Measurements from ENCODE around the gene SETBP1.

The SETBP1 gene

DNA sequence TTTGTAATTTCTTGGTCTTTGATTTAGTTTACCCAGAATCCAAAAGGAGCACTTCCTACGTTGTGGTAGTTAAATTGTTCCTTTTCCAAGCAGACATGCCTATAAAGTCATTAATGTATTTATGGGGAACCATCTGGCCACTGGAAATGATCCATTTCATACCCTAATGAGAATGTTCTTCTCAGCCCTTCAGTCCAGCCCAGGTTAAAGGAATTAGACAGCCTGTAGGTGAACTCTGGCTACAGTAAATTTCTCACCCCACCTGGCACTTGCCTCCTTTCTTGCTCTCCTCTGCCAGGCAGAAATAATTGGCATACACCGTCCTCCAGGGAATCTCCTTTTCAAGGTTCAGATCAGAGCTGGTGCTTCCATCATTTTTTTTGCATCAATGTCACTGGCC lies 121.1 kb downstream of the SETBP1 start:
- Histone ChIP-seq H3K9me3 (ENCODE audit: control insufficient read depth, insufficient read depth, low read length) (no peaks in the 10 kb centered on the region), H3K9ac (ENCODE audit: low read depth, low read length) (no peak overlapping the region), H3K4me3 (ENCODE audit: low read depth, low read length) (no peak overlapping the region), H3K36me3 (ENCODE audit: control insufficient read depth, insufficient read depth, low read length) (no peaks in the 10 kb centered on the region), H3K27me3 (ENCODE audit: control insufficient read depth, insufficient read depth, low read length) (no peaks in the 10 kb centered on the region), H3K4me1 (ENCODE audit: control insufficient read depth, insufficient read depth, low read length) (peaks cover 7% of the 10 kb centered on the region)

DNA sequence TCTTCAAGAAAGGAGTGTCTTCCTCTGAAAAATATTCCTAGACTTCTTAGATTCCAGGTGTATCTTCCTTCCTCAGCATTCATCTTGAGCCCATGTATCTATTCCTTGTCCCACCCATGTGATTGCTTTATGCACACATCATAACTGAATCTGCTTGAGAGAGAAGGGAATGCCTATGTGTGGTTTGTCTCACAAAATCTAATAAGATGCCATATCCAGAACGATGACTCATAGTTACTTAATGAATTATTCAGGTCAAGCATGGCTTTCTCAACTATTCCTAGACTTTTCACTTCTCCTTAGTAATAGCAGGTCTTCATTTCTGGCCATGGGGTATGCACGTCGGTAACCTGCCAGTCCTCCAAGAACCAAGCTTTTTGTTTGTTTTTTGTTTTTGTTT lies 121.8 kb downstream of the SETBP1 start:
- H3K36me3 ChIP-seq (ENCODE audit: control insufficient read depth, insufficient read depth, low read length): no peaks in the 10 kb centered on the region
- no peaks in the 10 kb centered on the region for H3K27me3 ChIP-seq (ENCODE audit: control insufficient read depth, insufficient read depth, low read length)
- H3K9me3 ChIP-seq (ENCODE audit: control insufficient read depth, insufficient read depth, low read length): no peaks in the 10 kb centered on the region
- H3K4me1 ChIP-seq (ENCODE audit: control insufficient read depth, insufficient read depth, low read length): peaks cover 7% of the 10 kb centered on the region
- no peak overlapping the region for H3K9ac ChIP-seq (ENCODE audit: low read depth, low read length)
- H3K4me3 ChIP-seq (ENCODE audit: low read depth, low read length): no peak overlapping the region

DNA sequence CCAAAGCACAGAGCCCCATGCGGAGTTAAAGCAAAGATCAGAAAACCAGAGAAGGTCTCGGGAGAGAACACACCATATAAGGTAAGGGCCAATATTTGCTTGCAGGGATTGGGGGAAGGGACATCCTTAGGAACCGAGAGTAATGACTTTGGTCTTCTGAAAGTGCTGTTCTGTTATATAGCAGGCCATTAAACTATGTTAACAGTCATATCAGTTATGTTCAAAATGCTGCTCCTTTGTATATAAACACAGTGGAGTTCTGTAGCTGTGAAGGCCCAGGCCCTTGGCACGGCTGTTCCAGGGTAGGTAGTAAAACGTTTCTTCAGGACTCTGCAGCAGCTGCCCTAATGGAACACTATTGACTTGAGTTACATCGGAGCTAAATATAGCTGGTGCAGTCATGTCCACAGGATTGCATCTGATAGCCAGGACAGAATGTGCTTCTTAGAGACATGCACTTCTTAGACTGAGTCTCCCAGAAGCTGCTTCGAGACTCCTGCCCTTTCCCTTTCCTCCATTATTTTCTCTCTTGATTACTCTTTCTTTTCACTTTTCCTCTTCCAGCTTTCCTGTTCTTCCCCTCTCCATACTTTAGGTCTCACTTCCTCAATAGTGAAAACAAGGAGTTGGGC lies 122.4 kb downstream of the SETBP1 start:
- H3K27me3 ChIP-seq (ENCODE audit: control insufficient read depth, insufficient read depth, low read length): no peaks in the 10 kb centered on the region
- H3K4me1 ChIP-seq (ENCODE audit: control insufficient read depth, insufficient read depth, low read length): peaks cover 7% of the 10 kb centered on the region
- H3K4me3 ChIP-seq (ENCODE audit: low read depth, low read length): no peak overlapping the region
- no peak overlapping the region for H3K9ac ChIP-seq (ENCODE audit: low read depth, low read length)
- no peaks in the 10 kb centered on the region for H3K36me3 ChIP-seq (ENCODE audit: control insufficient read depth, insufficient read depth, low read length)
- no peaks in the 10 kb centered on the region for H3K9me3 ChIP-seq (ENCODE audit: control insufficient read depth, insufficient read depth, low read length)

DNA sequence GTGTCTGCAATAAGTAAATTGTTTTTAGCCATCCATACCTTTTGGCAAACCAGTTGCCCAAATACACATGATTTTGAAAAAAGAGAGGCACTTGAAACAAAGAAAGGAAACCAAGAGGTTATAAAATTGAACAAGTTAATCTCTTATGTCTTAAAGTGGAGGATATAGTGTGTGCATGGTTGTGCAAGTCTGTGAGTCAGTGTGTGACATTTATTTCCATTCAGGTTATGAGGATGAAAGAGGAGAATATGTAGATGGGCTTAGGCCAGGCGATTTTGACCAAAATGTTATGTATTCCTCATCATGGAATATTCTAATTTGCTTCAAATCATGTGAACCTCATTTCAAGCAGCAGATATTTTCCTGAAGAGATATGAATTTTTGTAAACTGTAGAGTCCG lies 123.3 kb downstream of the SETBP1 start:
- Histone ChIP-seq H3K4me1 (ENCODE audit: control insufficient read depth, insufficient read depth, low read length) (peaks cover 7% of the 10 kb centered on the region), H3K36me3 (ENCODE audit: control insufficient read depth, insufficient read depth, low read length) (no peaks in the 10 kb centered on the region), H3K9me3 (ENCODE audit: control insufficient read depth, insufficient read depth, low read length) (no peaks in the 10 kb centered on the region), H3K27me3 (ENCODE audit: control insufficient read depth, insufficient read depth, low read length) (no peaks in the 10 kb centered on the region), H3K9ac (ENCODE audit: low read depth, low read length) (no peak overlapping the region), H3K4me3 (ENCODE audit: low read depth, low read length) (no peak overlapping the region)

DNA sequence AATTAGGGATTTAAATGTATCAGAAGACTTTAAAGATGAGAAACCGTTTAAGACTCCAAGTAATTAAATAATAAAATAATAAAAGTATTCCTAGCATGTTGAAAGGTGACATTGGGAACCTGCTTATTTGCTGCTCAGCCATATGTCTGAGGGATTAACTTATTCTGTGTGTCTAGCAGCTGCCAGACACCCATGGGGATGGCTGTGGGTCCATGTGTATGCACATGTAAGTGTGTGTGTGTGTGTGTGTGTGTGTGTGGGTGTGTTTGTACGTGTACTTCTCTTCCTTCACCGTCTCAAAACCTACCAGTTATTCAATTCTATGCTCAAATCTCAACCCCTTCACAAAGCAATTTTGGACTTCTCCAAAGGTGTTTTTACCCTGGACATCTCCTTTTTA lies 124.5 kb downstream of the SETBP1 start:
- Histone ChIP-seq H3K9me3 (ENCODE audit: control insufficient read depth, insufficient read depth, low read length) (no peaks in the 10 kb centered on the region), H3K9ac (ENCODE audit: low read depth, low read length) (no peak overlapping the region), H3K4me1 (ENCODE audit: control insufficient read depth, insufficient read depth, low read length) (peaks cover 5% of the 10 kb centered on the region), H3K4me3 (ENCODE audit: low read depth, low read length) (no peak overlapping the region), H3K36me3 (ENCODE audit: control insufficient read depth, insufficient read depth, low read length) (no peaks in the 10 kb centered on the region), H3K27me3 (ENCODE audit: control insufficient read depth, insufficient read depth, low read length) (no peaks in the 10 kb centered on the region)

DNA sequence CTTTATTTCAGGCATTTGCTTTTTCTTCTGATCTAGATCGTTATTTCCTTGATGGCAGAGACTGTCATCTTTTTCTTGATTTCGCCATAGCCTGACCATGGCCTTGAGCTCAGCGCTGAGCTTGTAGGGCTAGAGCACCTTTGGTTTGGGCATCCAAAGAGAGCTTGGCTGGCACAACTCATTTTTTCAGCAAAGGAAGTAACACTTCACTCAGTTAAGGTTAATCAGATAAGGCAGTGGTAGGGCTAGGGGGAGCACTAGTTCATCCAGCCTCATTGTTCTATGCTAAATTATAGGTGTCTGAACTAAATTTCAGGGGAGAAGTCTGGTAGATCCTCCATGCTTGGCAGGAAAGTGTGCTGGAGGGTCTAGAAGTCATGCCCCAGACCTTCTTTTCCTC lies 125.0 kb downstream of the SETBP1 start:
- Histone ChIP-seq H3K27me3 (ENCODE audit: control insufficient read depth, insufficient read depth, low read length) (no peaks in the 10 kb centered on the region), H3K4me1 (ENCODE audit: control insufficient read depth, insufficient read depth, low read length) (peaks cover 5% of the 10 kb centered on the region), H3K9ac (ENCODE audit: low read depth, low read length) (no peak overlapping the region), H3K9me3 (ENCODE audit: control insufficient read depth, insufficient read depth, low read length) (no peaks in the 10 kb centered on the region), H3K4me3 (ENCODE audit: low read depth, low read length) (no peak overlapping the region), H3K36me3 (ENCODE audit: control insufficient read depth, insufficient read depth, low read length) (no peaks in the 10 kb centered on the region)

DNA sequence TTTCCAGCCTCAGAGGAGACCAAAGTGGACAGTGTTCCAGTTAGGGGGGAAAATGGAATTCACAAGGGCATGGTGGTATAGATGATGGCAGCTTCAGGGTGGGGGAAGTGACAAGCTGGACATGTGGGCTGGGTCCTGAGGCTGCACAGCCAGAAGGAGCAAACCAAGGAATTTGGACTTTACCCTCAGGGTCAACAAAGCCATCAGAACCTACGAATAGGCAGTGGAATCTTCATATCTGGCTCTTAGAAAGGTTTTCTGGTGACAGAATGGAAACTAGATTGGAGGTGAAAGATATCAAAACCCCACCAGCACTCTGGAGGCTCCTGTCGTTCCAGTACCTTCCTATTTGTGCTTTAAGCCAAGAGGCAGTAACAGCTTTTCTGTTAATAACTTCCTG lies 127.1 kb downstream of the SETBP1 start:
- Histone ChIP-seq H3K4me3 (ENCODE audit: low read depth, low read length) (no peak overlapping the region), H3K36me3 (ENCODE audit: control insufficient read depth, insufficient read depth, low read length) (no peaks in the 10 kb centered on the region), H3K9me3 (ENCODE audit: control insufficient read depth, insufficient read depth, low read length) (no peaks in the 10 kb centered on the region), H3K9ac (ENCODE audit: low read depth, low read length) (no peak overlapping the region), H3K4me1 (ENCODE audit: control insufficient read depth, insufficient read depth, low read length) (peaks cover 5% of the 10 kb centered on the region), H3K27me3 (ENCODE audit: control insufficient read depth, insufficient read depth, low read length) (no peaks in the 10 kb centered on the region)

DNA sequence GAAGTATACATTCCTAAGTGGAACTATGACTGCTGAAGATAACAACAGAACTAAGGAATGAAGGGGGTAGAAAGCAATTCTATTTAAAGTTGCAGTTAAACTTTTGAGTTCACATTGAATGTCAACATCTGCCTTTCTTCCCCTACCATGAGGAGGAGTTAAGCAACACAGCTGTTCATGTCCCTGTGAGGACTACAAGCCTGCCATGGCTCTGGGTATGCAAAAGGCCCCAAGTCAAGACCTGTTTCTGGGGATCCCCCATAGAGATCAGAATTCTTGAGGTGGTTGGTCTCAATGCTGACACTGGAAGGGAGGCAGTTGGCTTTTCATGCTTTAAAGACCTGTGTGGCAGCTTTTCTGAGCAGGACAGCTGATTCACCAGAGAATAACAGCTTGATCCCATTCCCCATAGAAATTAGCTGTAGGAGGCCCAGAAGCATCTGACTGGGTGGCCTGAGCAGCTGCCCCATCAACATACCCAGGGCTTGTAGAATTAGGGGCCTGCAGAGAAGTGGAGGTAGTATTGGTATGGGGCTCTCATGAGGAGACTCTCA lies 131.0 kb downstream of the SETBP1 start:
- H3K27me3 ChIP-seq (ENCODE audit: control insufficient read depth, insufficient read depth, low read length): no peaks in the 10 kb centered on the region
- no peak overlapping the region for H3K9ac ChIP-seq (ENCODE audit: low read depth, low read length)
- no peaks in the 10 kb centered on the region for H3K36me3 ChIP-seq (ENCODE audit: control insufficient read depth, insufficient read depth, low read length)
- no peaks in the 10 kb centered on the region for H3K4me1 ChIP-seq (ENCODE audit: control insufficient read depth, insufficient read depth, low read length)
- H3K4me3 ChIP-seq (ENCODE audit: low read depth, low read length): no peak overlapping the region
- no peaks in the 10 kb centered on the region for H3K9me3 ChIP-seq (ENCODE audit: control insufficient read depth, insufficient read depth, low read length)

DNA sequence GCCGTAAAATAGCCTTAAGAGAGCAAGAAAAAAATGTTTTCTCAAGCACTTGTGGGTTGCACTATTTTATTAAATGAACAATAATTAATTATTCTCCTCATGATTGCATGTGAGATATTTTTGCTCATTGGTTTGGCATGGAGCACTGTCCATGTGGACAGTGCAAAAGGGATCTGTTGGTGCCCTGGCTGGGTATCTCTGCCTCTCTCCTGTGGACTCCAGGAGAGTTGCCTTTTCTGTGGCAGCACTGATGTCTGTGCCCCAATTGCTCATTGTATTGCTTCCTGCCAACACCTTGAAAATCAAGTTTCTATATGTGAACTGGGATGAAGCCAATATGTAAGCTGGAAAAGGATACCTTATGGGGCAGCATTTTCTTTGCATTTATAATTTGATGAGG lies 131.7 kb downstream of the SETBP1 start:
- no peaks in the 10 kb centered on the region for H3K4me1 ChIP-seq (ENCODE audit: control insufficient read depth, insufficient read depth, low read length)
- H3K27me3 ChIP-seq (ENCODE audit: control insufficient read depth, insufficient read depth, low read length): no peaks in the 10 kb centered on the region
- no peaks in the 10 kb centered on the region for H3K9me3 ChIP-seq (ENCODE audit: control insufficient read depth, insufficient read depth, low read length)
- no peaks in the 10 kb centered on the region for H3K36me3 ChIP-seq (ENCODE audit: control insufficient read depth, insufficient read depth, low read length)
- H3K9ac ChIP-seq (ENCODE audit: low read depth, low read length): no peak overlapping the region
- no peak overlapping the region for H3K4me3 ChIP-seq (ENCODE audit: low read depth, low read length)

DNA sequence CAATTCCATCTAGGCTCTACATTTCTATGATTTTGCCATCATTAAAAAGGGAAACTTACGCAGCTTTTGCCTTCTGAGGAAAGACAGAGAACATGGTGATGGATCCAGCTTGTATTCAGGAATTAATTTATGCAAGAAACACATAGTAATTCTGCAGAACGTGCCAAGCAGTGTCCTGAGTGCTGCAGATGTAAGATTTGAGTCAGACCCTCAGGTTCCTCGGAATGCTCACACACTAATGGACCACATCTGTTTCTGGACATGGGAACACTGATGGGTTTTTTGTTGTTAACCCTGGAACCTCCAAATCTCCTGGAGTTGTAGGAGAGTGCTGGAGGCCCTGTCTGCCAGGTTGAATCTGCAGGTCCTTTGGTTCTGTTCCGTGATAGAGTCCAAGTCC lies 132.9 kb downstream of the SETBP1 start:
- Histone ChIP-seq H3K4me1 (ENCODE audit: control insufficient read depth, insufficient read depth, low read length) (peaks cover 2% of the 10 kb centered on the region), H3K9ac (ENCODE audit: low read depth, low read length) (no peak overlapping the region), H3K36me3 (ENCODE audit: control insufficient read depth, insufficient read depth, low read length) (no peaks in the 10 kb centered on the region), H3K4me3 (ENCODE audit: low read depth, low read length) (no peak overlapping the region), H3K9me3 (ENCODE audit: control insufficient read depth, insufficient read depth, low read length) (no peaks in the 10 kb centered on the region), H3K27me3 (ENCODE audit: control insufficient read depth, insufficient read depth, low read length) (no peaks in the 10 kb centered on the region)

DNA sequence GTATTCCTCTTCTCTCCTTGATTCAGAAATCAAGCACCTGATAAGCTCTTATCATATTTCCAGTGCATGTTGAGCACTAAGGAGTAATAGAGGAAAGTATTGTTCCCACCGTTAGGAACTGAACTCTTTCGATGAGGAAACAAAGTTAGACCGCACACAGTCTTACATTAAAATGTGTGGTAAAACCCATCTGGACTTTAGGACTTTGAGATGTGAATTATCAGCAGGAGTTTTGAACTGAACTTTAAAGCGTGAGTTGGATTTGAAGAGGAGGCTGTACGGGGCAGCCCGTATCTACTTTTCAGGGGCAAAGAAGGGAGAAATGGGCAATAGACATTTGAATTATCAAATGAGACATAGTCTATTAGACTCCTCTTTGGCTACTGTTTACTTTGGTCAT lies 134.4 kb downstream of the SETBP1 start:
- Histone ChIP-seq H3K27me3 (ENCODE audit: control insufficient read depth, insufficient read depth, low read length) (no peaks in the 10 kb centered on the region), H3K9me3 (ENCODE audit: control insufficient read depth, insufficient read depth, low read length) (no peaks in the 10 kb centered on the region), H3K36me3 (ENCODE audit: control insufficient read depth, insufficient read depth, low read length) (no peaks in the 10 kb centered on the region), H3K4me3 (ENCODE audit: low read depth, low read length) (no peak overlapping the region), H3K4me1 (ENCODE audit: control insufficient read depth, insufficient read depth, low read length) (peaks cover 2% of the 10 kb centered on the region), H3K9ac (ENCODE audit: low read depth, low read length) (no peak overlapping the region)

DNA sequence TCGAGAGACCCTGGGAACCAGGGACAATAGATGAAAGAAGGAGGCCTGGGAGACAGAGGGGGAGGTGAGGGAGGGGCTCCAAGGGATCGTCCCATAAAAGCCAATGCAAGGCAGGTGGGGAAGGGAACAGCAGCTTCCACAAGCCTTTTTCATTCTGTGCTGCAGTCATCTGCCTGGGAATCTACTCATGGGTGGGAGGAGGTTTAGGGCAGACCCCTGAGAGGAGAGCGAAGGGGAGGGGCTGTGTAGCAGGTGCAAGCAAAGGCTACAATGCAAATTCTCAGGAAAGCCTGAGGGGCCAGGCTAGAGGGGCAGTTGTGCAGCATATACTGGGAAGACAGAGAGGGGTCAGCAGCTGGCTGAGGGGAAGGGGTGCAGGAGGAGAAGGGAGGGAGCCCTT lies 135.4 kb downstream of the SETBP1 start:
- no peaks in the 10 kb centered on the region for H3K27me3 ChIP-seq (ENCODE audit: control insufficient read depth, insufficient read depth, low read length)
- peaks cover 2% of the 10 kb centered on the region for H3K4me1 ChIP-seq (ENCODE audit: control insufficient read depth, insufficient read depth, low read length)
- H3K36me3 ChIP-seq (ENCODE audit: control insufficient read depth, insufficient read depth, low read length): no peaks in the 10 kb centered on the region
- no peaks in the 10 kb centered on the region for H3K9me3 ChIP-seq (ENCODE audit: control insufficient read depth, insufficient read depth, low read length)
- no peak overlapping the region for H3K9ac ChIP-seq (ENCODE audit: low read depth, low read length)
- H3K4me3 ChIP-seq (ENCODE audit: low read depth, low read length): no peak overlapping the region
